PC-3 (cell line): Measurements from ENCODE around the gene C12orf76.
"Not testable (repeated sequence)": the region's sequence is repeated elsewhere in the genome, so short reads cannot be mapped to it uniquely, and the experiment has no call there.

ENCODE experiments used
- EZH2phosphoT487 ChIP-seq: fragments of 300-600 bp; sonication (generic); IDR thresholded peaks from 2 replicates; pipeline ENCODE4 v1.6.1; 2018; ENCODE audit warnings: mild to moderate bottlenecking, antibody characterized with exemption, low read length, borderline replicate concordance
- TF ChIP-seq, protein P1 (sequence below): fragments of 300-600 bp; sonication (generic); conservative IDR thresholded peaks from 2 replicates; pipeline ENCODE4 v1.5.1; 2017; ENCODE audit warnings: antibody characterized with exemption, low read depth, mild to moderate bottlenecking, low read length

DNA sequence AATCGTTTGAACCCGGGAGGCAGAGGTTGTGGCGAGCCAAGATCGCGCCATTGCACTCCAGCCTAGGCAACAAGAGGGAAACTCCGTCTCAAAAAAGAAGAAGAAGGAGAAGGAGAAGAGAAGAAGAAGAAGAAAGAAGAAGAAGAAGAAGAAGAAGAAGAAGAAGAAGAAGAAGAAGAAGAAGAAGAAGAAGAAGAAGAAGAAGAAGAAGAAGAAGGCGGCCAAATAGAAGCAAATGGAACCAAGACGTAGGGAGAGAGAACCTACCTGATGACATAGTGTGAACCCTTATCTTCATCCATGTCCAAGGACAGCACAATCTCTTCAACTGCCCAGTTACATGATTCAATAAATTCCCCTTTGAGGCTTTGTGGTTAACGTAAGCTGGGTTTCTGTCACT lies 19.8 kb upstream of the C12orf76 start:
- TF ChIP-seq, protein P1, sequence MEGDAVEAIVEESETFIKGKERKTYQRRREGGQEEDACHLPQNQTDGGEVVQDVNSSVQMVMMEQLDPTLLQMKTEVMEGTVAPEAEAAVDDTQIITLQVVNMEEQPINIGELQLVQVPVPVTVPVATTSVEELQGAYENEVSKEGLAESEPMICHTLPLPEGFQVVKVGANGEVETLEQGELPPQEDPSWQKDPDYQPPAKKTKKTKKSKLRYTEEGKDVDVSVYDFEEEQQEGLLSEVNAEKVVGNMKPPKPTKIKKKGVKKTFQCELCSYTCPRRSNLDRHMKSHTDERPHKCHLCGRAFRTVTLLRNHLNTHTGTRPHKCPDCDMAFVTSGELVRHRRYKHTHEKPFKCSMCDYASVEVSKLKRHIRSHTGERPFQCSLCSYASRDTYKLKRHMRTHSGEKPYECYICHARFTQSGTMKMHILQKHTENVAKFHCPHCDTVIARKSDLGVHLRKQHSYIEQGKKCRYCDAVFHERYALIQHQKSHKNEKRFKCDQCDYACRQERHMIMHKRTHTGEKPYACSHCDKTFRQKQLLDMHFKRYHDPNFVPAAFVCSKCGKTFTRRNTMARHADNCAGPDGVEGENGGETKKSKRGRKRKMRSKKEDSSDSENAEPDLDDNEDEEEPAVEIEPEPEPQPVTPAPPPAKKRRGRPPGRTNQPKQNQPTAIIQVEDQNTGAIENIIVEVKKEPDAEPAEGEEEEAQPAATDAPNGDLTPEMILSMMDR, result not testable (repeated sequence)
- TF ChIP-seq EZH2phosphoT487, result not testable (repeated sequence)
